ENCODE measurements around the gene FOXK2. TPM values are rescaled to one million over a fixed set of nuclear protein-coding genes. Genes with fewer than 3 reads are reported as not detected.

The FOXK2 gene
- total RNA-seq, 4 donors from 2014 or later = 35.8 to 61.0 (median 38.4) TPM

DNA sequence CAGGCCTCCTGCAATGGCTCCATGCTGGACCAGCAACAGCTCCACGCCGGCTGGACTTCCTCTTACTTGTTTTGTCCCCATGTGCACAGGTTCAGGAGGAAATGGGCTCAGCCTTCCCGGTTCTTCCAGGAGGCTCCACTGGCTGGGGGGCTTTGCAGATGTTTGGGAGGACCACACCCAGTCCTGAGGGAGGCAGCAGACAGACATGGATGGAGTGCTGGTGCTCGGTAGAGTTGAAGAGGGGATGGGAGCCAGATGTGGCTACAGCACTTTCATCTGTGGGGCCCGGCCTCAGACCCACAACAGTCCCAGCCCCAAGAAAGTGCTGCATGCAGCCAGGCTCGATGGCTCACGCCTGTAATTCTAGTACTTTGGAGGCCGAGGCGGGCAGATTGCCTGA, 39.2 kb upstream of the FOXK2 start:
- ATAC-seq (ENCODE audit: low FRiP score) = no peak

DNA sequence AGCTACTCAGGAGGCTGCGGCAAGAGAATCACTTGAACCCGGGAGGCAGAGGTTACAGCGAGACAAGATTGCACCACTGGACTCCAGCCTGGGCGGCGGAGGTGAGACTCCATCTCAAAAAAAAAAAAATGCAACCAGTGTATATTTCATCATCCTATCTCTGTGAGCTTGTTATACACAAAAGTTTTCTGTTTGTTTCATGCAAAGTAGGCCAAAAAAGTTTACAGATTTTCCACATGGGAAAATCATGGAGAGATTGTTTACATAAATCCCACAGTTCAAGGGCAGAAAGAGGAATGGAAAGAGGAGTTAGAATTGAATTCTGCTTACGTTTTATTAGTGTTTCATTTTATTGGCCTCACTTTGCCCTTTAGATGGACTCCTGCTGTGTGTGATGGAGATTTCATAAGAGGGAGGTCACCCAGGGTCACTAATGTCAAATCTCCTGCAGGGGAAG, 36.3 kb upstream of the FOXK2 start:
- no peak for DNase-seq (ENCODE audit: low spot score)
- TF ChIP-seq, protein P1, sequence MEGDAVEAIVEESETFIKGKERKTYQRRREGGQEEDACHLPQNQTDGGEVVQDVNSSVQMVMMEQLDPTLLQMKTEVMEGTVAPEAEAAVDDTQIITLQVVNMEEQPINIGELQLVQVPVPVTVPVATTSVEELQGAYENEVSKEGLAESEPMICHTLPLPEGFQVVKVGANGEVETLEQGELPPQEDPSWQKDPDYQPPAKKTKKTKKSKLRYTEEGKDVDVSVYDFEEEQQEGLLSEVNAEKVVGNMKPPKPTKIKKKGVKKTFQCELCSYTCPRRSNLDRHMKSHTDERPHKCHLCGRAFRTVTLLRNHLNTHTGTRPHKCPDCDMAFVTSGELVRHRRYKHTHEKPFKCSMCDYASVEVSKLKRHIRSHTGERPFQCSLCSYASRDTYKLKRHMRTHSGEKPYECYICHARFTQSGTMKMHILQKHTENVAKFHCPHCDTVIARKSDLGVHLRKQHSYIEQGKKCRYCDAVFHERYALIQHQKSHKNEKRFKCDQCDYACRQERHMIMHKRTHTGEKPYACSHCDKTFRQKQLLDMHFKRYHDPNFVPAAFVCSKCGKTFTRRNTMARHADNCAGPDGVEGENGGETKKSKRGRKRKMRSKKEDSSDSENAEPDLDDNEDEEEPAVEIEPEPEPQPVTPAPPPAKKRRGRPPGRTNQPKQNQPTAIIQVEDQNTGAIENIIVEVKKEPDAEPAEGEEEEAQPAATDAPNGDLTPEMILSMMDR (IDR thresholded peaks at IDR 0.05) = no peak
- ATAC-seq (ENCODE audit: low FRiP score) = no peak

More for the DNA sequence above, 39.2 kb upstream of the FOXK2 start:
- no peak for DNase-seq (ENCODE audit: low spot score)
- TF ChIP-seq, protein P1 (IDR thresholded peaks at IDR 0.05) = no peak

DNA sequence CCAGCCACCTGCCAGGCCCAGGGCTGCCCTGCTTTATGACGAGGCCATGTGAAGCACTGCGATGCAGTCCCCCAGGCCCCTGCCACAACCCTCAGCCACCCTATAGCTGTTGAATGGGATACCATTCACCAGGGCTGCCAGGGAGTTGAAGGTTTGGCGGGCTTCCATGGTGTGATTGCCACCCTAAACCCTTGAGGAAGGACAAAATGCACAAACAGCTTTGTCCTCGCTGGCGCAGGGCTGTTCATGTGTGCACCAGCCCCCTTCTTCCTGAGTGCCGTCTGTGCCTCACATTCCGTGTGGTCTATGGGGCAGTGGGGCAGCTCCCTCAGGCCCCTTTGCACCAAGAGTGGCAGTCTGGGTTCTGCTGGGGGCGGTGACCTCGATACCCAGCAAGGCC, 35.7 kb upstream of the FOXK2 start:
- ATAC-seq (ENCODE audit: low FRiP score) (no peak), DNase-seq (ENCODE audit: low spot score) (no peak)
- TF ChIP-seq, protein P1 (IDR thresholded peaks at IDR 0.05) = no peak

DNA sequence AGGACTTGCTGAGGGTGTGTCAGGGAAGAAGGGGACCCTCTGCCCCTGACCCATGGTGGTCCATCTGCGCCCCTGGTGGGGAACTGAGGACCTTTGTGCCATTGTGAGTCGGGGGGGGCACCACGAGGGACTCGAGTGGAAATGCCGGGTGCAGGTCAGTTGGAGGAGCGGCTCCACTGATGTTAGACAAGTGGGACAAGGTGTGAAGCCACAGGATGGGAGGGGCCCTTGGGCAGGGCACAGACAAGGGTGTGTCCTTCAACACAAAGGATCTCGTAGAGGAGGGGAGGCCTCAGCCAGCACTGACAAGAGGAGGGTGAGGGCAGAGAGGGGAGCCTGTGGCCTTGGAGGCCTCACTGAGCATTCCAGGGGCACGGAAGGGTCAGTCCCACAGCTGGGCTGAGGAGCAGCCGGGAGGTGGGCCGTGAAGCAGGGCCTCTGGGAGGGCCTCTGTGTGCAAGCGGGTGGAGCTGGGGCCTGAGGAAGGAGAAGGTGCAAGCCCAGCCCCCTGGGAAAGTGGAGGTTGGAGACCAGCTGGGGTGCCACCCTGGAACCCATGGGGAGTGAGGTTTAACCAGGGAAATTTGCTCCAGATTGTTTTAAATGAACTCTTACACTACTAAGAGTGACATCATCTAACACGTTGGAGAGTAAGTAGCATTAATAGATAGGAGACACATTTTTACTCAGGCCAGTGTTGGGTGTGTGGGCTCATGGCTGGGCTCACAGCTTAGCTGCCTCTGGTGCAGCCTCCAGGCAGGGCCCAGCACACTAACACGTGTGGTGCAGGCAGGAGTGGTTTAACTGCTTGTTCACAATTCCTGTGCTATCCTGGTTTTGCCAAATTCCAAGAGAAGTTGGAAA, 33.1 kb upstream of the FOXK2 start:
- ATAC-seq (ENCODE audit: low FRiP score) (no peak), DNase-seq (ENCODE audit: low spot score) (no peak)
- TF ChIP-seq, protein P1 (IDR thresholded peaks at IDR 0.05) = no peak

DNA sequence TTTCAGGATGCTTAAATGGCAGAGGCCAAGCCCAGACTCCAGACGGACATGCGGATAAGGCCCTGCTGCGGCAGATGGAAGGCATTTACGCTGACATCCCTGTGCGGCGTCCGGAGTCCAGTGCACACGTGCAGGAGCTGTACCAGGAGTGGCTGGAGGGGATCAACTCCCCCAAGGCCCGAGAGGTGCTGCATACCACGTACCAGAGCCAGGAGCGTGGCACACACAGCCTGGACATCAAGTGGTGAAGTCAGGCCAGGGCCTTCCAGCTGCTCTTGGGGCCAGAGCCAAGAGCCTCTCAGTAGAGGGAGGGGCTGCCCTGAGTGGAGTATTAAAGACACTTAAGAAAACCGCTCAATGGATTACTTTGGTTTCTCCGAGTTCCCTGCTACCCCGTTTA, 31.6 kb upstream of the FOXK2 start:
- TF ChIP-seq, protein P1 (IDR thresholded peaks at IDR 0.05) = no peak
- ATAC-seq (ENCODE audit: low FRiP score) (no peak), DNase-seq (ENCODE audit: low spot score) (no peak)

DNA sequence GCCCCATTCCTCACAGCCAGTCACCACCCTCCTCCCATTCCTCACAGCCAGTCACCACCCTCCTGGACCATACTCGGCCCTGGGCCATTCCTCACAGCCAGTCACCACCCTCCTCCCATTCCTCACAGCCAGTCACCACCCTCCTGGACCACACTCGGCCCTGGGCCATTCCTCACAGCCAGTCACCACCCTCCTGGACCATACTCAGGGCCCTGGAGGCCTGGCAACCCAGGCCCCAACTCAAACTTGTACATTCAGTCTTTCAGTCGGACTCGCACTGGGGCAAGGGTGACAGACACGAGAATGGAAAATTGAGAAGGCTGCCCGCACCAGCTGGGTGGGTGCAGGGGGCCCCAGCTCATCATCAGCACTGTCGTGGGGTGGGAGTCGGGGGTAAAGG, 30.4 kb upstream of the FOXK2 start:
- DNase-seq (ENCODE audit: low spot score) (no peak), ATAC-seq (ENCODE audit: low FRiP score) (peak; percentile 69)
- TF ChIP-seq, protein P1 (IDR thresholded peaks at IDR 0.05) = no peak
